ENCODE results near the gene SPOUT1. TPM values are rescaled to one million over a fixed set of nuclear protein-coding genes. Genes with fewer than 3 reads are reported as not detected.

Gene SPOUT1
- total and polyA plus RNA-seq, 2 of the 13 experiments (the other 11 are each of a cell fraction or from before 2014, with no cell fraction given) = 39.0 to 45.8 TPM

DNA sequence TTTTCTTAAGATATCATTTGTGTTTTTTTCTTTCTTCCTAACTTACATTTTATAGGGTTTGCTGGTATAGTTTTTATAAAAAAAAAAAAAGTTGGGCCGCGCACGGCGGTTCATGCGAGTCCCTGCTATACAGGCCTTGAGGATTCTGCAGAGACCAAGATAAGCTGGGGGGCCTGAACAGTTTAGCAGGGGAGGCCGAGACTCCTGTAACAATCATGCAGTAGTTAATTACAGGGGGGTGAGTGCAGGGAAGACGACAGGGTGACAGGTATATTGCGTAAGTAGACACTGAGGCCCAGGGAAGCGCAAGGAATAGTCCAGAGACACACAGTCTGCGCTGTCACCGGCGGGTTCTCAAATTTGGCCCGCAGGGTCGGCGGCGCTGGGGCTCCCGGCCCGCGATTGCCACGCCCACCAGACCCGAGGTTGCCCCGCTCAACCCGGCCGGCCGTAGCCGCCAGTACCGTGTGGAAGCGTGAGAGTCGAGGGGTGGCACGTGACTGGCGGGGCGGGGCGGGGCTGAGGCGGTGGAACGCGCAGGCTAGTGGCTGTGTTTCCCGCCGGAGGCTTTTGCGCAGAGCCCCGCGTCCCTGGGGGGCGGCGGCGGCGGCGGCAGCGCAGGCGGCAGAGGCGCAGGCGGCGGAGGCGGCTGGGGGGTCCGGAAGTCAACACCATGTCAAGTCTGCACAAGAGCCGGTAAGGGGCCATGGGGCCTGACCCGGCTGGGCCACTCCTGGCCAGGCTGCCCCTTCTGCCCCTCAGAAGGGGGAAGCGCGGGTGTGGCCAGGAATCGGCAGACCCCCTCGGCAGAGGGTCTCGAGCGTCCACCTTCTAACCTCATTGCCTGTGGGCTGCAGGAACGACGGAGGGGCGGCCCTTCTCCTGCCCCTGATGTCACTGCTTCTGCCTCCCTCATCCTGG is 42.7 kb downstream of the SPOUT1 start, which contains the start of gene TBC1D13 (continued):
- TF ChIP-seq MAF1 (CRISPR knock-in tag; IDR thresholded peaks at IDR 0.05; ENCODE audit: borderline replicate concordance) (0 out of 2 replicates have a peak, but pooled peaks have one; percentile 57), CEBPG (CRISPR knock-in tag; IDR thresholded peaks at IDR 0.05) (peak; percentile 80), RBAK (CRISPR knock-in tag; IDR thresholded peaks at IDR 0.05) (no peak), ZNF850 (CRISPR knock-in tag; conservative IDR thresholded peaks at IDR 0.05) (peak; percentile 81; the same call in 1 of the 2 replicates), CBX5 (CRISPR knock-in tag; IDR thresholded peaks at IDR 0.05; ENCODE audit: borderline replicate concordance) (0 out of 2 replicates have a peak, but pooled peaks have one; percentile 30), MIER2 (CRISPR knock-in tag; IDR thresholded peaks at IDR 0.05) (0 out of 2 replicates have a peak, but pooled peaks have one; percentile 35), SATB2 (CRISPR knock-in tag; IDR thresholded peaks at IDR 0.05) (no peak; the same call in 1 of the 2 replicates), ZNF501 (CRISPR knock-in tag; IDR thresholded peaks at IDR 0.05) (peak; percentile 78), NCOA5 (CRISPR knock-in tag; IDR thresholded peaks at IDR 0.05) (no peak), NFE2L1 (CRISPR knock-in tag; IDR thresholded peaks at IDR 0.05; ENCODE audit: borderline replicate concordance) (0 out of 2 replicates have a peak, but pooled peaks have one; percentile 39), ZNF652 (CRISPR knock-in tag; IDR thresholded peaks at IDR 0.05; ENCODE audit: borderline replicate concordance, low read depth) (no peak), TBP (CRISPR knock-in tag; IDR thresholded peaks at IDR 0.05) (no peak), ZNF773 (CRISPR knock-in tag; IDR thresholded peaks at IDR 0.05; ENCODE audit: borderline replicate concordance) (peak; percentile 73; the same call in 1 of the 2 replicates)
- TF ChIP-seq, protein P1, sequence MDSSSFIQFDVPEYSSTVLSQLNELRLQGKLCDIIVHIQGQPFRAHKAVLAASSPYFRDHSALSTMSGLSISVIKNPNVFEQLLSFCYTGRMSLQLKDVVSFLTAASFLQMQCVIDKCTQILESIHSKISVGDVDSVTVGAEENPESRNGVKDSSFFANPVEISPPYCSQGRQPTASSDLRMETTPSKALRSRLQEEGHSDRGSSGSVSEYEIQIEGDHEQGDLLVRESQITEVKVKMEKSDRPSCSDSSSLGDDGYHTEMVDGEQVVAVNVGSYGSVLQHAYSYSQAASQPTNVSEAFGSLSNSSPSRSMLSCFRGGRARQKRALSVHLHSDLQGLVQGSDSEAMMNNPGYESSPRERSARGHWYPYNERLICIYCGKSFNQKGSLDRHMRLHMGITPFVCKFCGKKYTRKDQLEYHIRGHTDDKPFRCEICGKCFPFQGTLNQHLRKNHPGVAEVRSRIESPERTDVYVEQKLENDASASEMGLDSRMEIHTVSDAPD (CRISPR knock-in tag; IDR thresholded peaks at IDR 0.05) = no peak; the same call in 1 of the 2 replicates
- TF ChIP-seq, protein P2, sequence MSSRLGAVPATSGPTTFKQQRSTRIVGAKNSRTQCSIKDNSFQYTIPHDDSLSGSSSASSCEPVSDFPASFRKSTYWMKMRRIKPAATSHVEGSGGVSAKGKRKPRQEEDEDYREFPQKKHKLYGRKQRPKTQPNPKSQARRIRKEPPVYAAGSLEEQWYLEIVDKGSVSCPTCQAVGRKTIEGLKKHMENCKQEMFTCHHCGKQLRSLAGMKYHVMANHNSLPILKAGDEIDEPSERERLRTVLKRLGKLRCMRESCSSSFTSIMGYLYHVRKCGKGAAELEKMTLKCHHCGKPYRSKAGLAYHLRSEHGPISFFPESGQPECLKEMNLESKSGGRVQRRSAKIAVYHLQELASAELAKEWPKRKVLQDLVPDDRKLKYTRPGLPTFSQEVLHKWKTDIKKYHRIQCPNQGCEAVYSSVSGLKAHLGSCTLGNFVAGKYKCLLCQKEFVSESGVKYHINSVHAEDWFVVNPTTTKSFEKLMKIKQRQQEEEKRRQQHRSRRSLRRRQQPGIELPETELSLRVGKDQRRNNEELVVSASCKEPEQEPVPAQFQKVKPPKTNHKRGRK (CRISPR knock-in tag; IDR thresholded peaks at IDR 0.05) = peak; percentile 71; the same call in 1 of the 2 replicates
- TF ChIP-seq, protein P3, sequence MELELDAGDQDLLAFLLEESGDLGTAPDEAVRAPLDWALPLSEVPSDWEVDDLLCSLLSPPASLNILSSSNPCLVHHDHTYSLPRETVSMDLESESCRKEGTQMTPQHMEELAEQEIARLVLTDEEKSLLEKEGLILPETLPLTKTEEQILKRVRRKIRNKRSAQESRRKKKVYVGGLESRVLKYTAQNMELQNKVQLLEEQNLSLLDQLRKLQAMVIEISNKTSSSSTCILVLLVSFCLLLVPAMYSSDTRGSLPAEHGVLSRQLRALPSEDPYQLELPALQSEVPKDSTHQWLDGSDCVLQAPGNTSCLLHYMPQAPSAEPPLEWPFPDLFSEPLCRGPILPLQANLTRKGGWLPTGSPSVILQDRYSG (CRISPR knock-in tag; IDR thresholded peaks at IDR 0.05) = peak; percentile 71; the same call in 1 of the 2 replicates
- TF ChIP-seq, protein P4, sequence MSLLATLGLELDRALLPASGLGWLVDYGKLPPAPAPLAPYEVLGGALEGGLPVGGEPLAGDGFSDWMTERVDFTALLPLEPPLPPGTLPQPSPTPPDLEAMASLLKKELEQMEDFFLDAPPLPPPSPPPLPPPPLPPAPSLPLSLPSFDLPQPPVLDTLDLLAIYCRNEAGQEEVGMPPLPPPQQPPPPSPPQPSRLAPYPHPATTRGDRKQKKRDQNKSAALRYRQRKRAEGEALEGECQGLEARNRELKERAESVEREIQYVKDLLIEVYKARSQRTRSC (CRISPR knock-in tag; IDR thresholded peaks at IDR 0.05; ENCODE audit: low read depth) = 0 out of 2 replicates have a peak, but pooled peaks have one; percentile 66
- TF ChIP-seq, protein P5, sequence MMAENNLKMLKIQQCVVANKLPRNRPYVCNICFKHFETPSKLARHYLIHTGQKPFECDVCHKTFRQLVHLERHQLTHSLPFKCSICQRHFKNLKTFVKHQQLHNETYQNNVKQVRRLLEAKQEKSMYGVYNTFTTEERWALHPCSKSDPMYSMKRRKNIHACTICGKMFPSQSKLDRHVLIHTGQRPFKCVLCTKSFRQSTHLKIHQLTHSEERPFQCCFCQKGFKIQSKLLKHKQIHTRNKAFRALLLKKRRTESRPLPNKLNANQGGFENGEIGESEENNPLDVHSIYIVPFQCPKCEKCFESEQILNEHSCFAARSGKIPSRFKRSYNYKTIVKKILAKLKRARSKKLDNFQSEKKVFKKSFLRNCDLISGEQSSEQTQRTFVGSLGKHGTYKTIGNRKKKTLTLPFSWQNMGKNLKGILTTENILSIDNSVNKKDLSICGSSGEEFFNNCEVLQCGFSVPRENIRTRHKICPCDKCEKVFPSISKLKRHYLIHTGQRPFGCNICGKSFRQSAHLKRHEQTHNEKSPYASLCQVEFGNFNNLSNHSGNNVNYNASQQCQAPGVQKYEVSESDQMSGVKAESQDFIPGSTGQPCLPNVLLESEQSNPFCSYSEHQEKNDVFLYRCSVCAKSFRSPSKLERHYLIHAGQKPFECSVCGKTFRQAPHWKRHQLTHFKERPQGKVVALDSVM (CRISPR knock-in tag; IDR thresholded peaks at IDR 0.05) = peak; percentile 69
- TF ChIP-seq, protein P6, sequence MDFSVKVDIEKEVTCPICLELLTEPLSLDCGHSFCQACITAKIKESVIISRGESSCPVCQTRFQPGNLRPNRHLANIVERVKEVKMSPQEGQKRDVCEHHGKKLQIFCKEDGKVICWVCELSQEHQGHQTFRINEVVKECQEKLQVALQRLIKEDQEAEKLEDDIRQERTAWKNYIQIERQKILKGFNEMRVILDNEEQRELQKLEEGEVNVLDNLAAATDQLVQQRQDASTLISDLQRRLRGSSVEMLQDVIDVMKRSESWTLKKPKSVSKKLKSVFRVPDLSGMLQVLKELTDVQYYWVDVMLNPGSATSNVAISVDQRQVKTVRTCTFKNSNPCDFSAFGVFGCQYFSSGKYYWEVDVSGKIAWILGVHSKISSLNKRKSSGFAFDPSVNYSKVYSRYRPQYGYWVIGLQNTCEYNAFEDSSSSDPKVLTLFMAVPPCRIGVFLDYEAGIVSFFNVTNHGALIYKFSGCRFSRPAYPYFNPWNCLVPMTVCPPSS (IDR thresholded peaks at IDR 0.05) = no peak
